NCI-H510A (cell line): Measurements from ENCODE around the gene FBP1.

Source experiments
- DNase-seq: peaks from one replicate; lab custom pipeline; 2025; lab: John Stamatoyannopoulos, UW

Gene FBP1

DNA sequence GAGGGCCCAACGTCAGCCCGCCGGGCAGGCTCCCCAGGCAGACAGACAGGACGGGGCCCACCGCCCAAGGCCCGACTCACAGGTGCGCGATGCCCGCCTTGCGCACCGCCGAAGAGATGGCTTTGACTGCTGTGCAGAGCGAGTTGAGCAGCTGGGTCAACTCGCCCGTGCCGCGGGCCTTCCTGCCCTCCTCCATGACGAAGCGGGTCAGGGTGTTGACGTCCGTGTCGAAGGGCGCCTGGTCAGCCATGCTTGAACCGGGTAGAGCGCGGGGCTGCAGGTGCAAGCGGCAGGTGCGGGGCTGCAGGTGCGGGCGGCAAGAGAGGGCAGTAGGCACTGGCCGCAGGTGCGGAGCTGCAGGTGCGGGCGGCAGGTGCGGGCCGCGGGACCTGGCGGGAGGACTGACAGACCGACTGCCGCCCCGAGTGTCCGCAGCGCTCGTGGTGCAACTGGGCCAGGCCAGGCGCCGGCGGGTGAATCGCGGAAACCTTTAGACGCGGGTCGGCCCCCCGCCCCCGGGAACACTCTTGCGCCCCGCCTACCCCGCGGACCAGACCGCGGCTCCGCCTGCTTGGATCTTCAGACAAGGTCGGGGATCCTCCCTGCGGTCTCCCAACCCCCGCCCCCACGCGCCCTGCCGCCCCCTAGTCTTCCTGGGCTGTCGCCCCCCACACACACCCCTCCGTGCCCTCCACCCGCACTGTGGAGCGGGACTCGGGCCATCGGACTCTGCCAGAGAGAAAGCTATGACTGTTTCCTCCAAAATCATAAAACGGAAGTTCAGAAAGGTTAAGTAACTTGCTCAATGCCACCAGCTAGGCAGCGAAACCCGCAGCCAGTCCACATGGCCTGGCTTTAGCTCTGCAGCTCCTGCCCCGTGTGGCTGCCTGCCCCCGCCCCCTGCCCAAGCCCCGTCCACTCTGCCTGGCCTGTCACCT, at the start of gene FBP1:
Gene FBP1 (minus strand): TSS at position 458 of the 938 bp plus-strand sequence. CDS start 208 bp downstream, at position 250.
- DNase-seq = peak; percentile 67

GRCh38 chr9:94687451-94687850, 48.1 kb upstream of the FBP1 start:
- no peak for DNase-seq

- DNase-seq = no peak
Measured at GRCh38 chr9:94685359-94685758, 46.0 kb upstream of the FBP1 start.

GRCh38 chr9:94681508-94681907, 42.2 kb upstream of the FBP1 start:
- DNase-seq = peak; percentile 64

- DNase-seq = no peak
Measured at GRCh38 chr9:94680621-94681020, 41.3 kb upstream of the FBP1 start.

- no peak for DNase-seq
Measured at GRCh38 chr9:94680020-94680419, 40.7 kb upstream of the FBP1 start.

DNA sequence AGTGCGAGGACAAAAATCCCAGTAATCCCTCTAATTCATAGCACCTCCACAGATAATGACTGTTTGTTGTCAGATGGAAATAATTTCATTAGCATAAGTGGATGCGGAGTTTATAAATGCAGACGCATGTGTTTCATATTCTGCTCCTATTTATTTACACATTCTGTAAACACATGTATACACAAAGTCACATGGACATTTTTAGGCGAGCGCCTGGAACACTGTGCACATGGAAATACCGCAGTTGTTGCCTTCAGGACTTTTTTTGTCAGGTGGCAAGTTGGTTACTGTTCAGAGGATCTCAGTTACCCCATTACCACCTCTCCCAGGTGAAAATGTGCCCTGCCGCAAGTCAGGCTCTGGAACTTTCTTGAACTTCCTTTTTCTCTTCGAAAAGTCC, 40.3 kb upstream of the FBP1 start:
- no peak for DNase-seq

DNA sequence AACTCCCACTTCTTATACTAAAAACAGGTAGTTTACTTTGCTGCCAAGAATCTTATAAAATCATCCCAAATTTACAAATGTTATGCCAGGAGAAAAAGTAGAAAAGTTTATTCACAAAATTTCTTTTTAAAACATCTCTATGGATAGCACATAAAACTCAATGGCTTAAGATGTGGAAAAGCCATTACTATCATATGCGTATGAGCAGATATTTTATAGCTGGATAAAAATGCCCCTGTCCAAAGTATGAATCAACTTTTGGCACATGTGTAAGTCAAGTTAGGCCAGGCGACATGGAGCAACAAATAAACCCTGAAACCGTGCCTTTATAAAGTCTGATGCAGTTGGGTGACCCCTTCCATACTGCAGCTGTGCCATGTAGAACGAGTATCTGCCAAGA, 38.6 kb upstream of the FBP1 start:
- no peak for DNase-seq

GRCh38 chr9:94676446-94677131, 37.3 kb upstream of the FBP1 start:
- no peak for DNase-seq

DNA sequence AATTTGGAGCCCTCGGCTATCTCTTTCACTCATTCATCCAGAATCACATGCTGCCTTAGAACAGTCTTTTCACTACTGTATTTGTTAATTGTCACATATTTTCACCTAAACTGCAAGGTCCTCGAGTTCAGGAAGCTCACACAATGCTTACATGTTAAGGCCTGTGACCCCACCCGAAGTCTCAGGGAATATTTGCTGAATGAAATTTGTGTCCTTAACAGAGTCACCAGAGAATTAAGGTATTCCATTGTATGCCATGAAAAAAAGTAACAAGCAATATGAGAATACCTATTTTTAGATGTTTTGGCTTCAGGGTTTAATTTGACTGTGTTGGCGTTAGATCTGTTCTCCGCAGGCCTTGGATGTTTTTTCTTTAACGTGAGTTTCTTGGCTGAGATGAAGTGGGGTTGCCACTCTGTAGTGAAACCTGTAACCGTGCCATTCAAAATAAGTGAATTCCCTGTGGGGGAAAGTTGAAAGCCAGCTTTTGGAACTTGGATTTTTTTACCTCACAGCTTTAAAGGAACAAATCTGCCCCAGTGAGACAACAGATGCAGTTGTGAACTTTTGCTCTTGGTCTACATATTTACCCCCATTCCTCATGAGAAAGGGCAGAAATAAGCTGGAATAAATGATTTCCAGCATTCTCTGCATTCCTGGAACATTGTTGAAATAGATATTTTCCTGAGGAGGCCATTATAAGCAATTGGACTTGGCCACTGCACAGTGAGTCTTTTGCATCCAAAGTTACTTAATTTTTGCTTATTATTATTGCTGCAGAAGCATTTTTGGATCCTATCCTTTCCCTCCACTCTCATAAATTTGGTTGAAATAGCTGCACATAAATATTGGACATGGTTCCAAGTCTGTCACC, 35.9 kb upstream of the FBP1 start:
- DNase-seq = no peak

GRCh38 chr9:94672811-94673487, 33.6 kb upstream of the FBP1 start:
- DNase-seq = no peak

DNA sequence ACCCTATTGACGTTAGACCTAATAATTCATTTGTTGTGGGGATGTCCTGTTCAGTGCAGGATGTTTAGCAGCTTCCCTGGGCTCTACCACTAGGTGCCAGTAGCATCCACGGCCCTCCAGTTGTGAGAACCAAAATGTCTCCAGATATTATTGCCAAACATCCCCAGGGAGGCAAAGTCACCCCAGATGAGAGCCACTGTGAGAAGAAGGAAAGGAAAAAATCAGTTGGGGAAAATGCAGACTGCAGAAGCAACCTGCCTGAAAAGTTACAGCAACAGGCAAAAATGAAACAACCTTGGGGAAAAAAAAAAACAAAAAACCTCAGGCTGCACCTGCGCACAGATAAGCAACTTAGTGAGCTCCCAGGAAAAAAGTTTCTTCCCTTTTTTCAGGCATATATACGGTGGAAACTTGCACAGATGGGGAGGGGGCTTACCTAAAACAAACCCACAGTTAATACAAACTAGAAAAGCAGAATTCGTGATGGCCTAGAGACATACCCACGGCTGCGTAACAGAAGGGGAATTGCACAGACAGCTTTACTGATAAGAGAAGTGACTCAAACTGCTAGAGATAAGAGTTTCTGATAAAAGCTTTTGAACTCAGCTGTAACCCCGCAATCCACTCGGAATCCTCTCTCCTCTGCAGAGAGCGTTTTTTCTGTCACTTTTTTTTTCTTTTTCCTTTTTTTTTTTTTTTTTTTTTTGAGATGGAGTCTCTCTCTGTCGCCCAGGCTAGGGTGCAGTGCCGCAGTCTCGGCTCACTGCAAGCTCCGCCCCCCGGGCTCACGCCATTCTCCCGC, 29.8 kb upstream of the FBP1 start:
- peak; percentile 26 for DNase-seq

- DNase-seq = no peak
Measured at GRCh38 chr9:94668418-94668927, 29.2 kb upstream of the FBP1 start.

- no peak for DNase-seq
Measured at GRCh38 chr9:94666364-94667099, 27.2 kb upstream of the FBP1 start.

DNA sequence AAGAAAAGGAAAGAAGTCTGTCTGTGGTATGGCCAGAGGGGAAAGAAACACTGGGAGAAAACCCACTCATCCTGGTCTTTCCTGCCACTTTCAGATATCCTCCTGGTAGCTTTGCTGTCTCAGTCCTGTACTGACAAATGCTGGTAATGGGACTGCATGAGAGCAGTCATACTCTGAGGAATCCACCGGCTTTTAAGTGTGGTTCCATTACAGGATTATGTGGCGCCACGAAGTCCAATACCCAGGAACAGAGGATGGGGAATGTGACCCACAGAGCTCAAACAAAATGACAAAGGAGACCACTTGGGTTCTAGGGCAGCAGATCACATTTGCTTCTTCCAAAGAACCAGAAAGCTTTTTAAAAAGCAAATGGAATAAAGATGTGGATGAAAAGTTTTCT, 26.3 kb upstream of the FBP1 start:
- DNase-seq = no peak

GRCh38 chr9:94664801-94665200, 25.5 kb upstream of the FBP1 start:
- DNase-seq = no peak

DNA sequence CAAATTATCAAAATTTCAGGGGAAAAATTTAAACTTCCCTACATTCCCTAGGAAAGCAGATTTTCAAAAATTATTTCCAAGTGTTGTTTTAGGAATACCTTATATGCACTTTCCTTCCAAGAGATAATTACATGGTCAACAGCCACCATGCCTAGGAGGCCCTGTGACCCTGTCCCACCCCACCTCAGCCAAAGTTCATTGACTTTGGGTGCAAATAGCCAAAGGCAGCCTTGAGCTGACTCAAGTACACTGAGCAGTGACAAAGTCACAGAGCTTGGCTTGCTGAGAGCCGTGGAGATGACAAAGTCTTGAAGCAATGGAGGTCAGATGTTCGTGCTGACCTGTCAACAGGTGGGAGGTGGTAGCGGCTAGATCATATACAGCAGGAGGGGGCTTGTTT, 24.3 kb upstream of the FBP1 start:
- no peak for DNase-seq

DNA sequence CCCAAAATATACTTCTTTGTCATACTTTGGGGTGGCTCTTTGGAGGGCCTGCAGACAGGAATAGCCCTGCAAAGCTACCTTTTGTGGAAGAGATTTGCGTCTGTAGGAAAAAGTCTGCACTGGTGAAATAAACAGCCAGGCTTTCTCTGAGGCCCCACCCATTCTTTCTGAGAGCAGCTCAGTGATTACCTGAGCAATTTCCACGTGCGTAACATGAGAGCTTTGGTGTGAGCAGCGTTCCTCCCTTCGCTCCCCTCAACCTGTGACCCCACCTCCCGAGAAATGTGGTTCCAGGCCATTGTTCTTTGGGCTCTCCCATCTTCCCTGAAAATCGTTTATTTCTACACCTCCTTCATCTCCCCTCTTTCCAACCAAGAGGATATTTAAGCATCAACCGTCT, 23.8 kb upstream of the FBP1 start:
- DNase-seq = no peak

GRCh38 chr9:94657021-94657725, 17.9 kb upstream of the FBP1 start:
- DNase-seq = no peak
